ENCODE data around the gene AKT1S1. TPM values are rescaled to one million over a fixed set of nuclear protein-coding genes. Genes with fewer than 3 reads are reported as not detected.

AKT1S1 gene
- total RNA-seq, 2 experiments from 2014 or later: 15.1 to 15.8 TPM

DNA sequence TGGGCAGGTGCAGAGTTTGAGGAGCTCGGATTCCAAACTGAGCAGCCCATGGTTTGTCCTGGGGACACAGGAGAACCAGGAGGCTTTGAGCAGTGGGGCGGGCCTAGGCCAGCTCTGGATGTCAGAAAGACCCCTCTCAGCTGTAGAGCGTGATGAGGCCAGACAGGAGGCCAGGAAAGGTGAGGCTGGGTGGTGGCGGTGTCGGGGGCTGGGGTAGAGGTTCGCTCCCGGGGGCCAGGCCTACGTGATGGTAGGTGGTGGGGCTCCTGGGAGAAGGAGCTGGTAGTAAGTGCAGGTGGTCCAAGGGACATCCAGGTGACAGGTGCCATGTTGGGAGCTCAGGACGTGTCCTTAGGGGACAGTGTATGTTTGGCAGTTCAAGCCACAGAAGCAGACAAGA lies 39.7 kb downstream of the AKT1S1 start:
- ChIA-PET CTCF (no interaction called here), POLR2A (no interaction called here)
- H3K4me3 Mint-ChIP-seq: no peak overlapping the region
- DNase-seq: no peak
- no peaks in the 10 kb centered on the region for H3K9me3 ChIP-seq (ENCODE audit: control insufficient read depth in 1 of 2, insufficient read depth in 1 of 2, low read length in 2 of 2)
- H3K4me3 ChIP-seq (ENCODE audit: low read length): no peak overlapping the region
- TF ChIP-seq, protein P1, sequence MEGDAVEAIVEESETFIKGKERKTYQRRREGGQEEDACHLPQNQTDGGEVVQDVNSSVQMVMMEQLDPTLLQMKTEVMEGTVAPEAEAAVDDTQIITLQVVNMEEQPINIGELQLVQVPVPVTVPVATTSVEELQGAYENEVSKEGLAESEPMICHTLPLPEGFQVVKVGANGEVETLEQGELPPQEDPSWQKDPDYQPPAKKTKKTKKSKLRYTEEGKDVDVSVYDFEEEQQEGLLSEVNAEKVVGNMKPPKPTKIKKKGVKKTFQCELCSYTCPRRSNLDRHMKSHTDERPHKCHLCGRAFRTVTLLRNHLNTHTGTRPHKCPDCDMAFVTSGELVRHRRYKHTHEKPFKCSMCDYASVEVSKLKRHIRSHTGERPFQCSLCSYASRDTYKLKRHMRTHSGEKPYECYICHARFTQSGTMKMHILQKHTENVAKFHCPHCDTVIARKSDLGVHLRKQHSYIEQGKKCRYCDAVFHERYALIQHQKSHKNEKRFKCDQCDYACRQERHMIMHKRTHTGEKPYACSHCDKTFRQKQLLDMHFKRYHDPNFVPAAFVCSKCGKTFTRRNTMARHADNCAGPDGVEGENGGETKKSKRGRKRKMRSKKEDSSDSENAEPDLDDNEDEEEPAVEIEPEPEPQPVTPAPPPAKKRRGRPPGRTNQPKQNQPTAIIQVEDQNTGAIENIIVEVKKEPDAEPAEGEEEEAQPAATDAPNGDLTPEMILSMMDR (IDR thresholded peaks at IDR 0.05): no peak
- no peaks in the 10 kb centered on the region for H3K4me1 Mint-ChIP-seq (ENCODE audit: low read depth)
- no peaks in the 10 kb centered on the region for H3K27me3 Mint-ChIP-seq
- H3K27me3 ChIP-seq (ENCODE audit: control insufficient read depth in 1 of 2, insufficient read depth in 2 of 2, low read length in 2 of 2): no peaks in the 10 kb centered on the region
- H3K36me3 ChIP-seq (ENCODE audit: insufficient read depth, low read length): peaks cover 47% of the 10 kb centered on the region
- no peak for ATAC-seq (ENCODE audit: poor library complexity)
- H3K27ac Mint-ChIP-seq: no peak overlapping the region
- intact Hi-C loops (cut with DNase I, micrococcal nuclease): no loop called here
- H3K27ac ChIP-seq (ENCODE audit: low read depth in 1 of 2, low read length in 2 of 2): no peak overlapping the region
- H3K4me1 ChIP-seq (ENCODE audit: insufficient read depth, low read length): no peaks in the 10 kb centered on the region
- H3K9me3 Mint-ChIP-seq: no peaks in the 10 kb centered on the region
- peaks cover 41% of the 10 kb centered on the region for H3K36me3 Mint-ChIP-seq (ENCODE audit: low read depth)

DNA sequence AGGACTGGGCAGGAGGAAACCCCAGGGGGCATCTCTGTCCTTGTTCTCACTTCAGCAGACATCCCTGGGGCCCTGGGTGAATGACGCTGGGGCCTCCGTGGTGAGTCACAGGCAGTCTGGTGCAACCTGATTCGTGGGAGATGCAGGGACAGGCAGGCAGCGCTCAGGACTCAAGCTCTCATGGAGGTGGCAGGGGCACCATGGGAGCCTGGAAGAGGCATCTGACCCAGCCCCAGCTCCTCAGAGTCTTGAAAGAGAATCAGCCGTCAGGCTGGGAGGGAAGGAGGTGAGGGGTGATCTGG lies 40.2 kb downstream of the AKT1S1 start:
- Mint-ChIP-seq H3K9me3 (no peaks in the 10 kb centered on the region), H3K27me3 (no peaks in the 10 kb centered on the region), H3K36me3 (ENCODE audit: low read depth) (peaks cover 46% of the 10 kb centered on the region), H3K27ac (no peak overlapping the region), H3K4me3 (no peak overlapping the region), H3K4me1 (ENCODE audit: low read depth) (no peaks in the 10 kb centered on the region)
- ATAC-seq (ENCODE audit: poor library complexity) (no peak), DNase-seq (no peak)
- CTCF ChIA-PET: no interaction called here
- intact Hi-C loops (cut with DNase I, micrococcal nuclease): no loop called here
- POLR2A ChIA-PET: no interaction called here
- H3K4me1 ChIP-seq (ENCODE audit: insufficient read depth, low read length): no peaks in the 10 kb centered on the region
- H3K27me3 ChIP-seq (ENCODE audit: control insufficient read depth in 1 of 2, insufficient read depth in 2 of 2, low read length in 2 of 2): no peaks in the 10 kb centered on the region
- H3K9me3 ChIP-seq (ENCODE audit: control insufficient read depth in 1 of 2, insufficient read depth in 1 of 2, low read length in 2 of 2): no peaks in the 10 kb centered on the region
- peaks cover 52% of the 10 kb centered on the region for H3K36me3 ChIP-seq (ENCODE audit: insufficient read depth, low read length)
- TF ChIP-seq, protein P1 (IDR thresholded peaks at IDR 0.05): no peak
- H3K4me3 ChIP-seq (ENCODE audit: low read length): no peak overlapping the region
- H3K27ac ChIP-seq (ENCODE audit: low read depth in 1 of 2, low read length in 2 of 2): no peak overlapping the region

DNA sequence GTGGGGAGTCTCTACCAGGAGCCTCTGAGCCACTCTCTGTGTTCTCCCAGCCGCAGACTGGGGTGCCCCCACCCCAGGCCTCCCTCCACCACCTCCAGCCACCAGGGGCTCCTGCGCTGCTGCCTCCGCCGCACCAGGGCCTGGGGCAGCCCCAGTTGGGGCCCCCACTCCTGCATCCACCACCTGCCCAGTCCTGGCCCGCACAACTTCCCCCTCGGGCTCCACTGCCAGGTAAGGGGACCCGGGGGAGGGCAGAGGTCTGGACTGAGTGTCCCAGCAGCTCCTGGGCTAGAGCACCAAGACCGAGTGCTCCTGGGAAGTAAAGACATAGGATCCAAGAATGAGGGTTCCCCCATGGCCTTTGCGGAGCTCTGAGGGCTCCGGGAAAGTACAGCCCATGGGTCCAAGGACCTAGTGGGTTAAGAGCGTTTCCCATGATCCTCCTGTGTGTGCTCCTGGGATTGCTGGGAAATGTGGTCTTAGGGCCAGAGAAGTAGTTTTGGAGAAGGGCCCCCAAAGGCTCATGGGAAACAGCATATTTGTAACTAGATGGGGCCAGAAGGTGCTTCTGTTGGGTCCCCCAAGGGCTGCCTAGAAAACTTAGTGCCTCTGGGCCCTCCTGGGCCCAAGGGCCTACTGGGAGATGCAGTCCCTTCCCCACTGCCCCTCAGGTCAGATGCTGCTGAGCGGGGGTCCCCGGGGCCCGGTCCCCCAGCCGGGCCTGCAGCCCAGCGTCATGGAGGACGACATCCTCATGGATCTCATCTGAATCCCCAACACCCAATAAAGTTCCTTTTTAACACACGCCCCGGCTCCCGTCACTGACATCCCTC lies 40.8 kb downstream of the AKT1S1 start:
- Mint-ChIP-seq H3K27me3 (no peaks in the 10 kb centered on the region), H3K27ac (no peak overlapping the region), H3K4me1 (ENCODE audit: low read depth) (no peaks in the 10 kb centered on the region), H3K4me3 (no peak overlapping the region), H3K36me3 (ENCODE audit: low read depth) (peaks cover 49% of the 10 kb centered on the region), H3K9me3 (no peaks in the 10 kb centered on the region)
- Histone ChIP-seq H3K4me1 (ENCODE audit: insufficient read depth, low read length) (no peaks in the 10 kb centered on the region), H3K27ac (ENCODE audit: low read depth in 1 of 2, low read length in 2 of 2) (no peak overlapping the region), H3K9me3 (ENCODE audit: control insufficient read depth in 1 of 2, insufficient read depth in 1 of 2, low read length in 2 of 2) (no peaks in the 10 kb centered on the region), H3K36me3 (ENCODE audit: insufficient read depth, low read length) (peaks cover 57% of the 10 kb centered on the region), H3K4me3 (ENCODE audit: low read length) (no peak overlapping the region), H3K27me3 (ENCODE audit: control insufficient read depth in 1 of 2, insufficient read depth in 2 of 2, low read length in 2 of 2) (no peaks in the 10 kb centered on the region)
- DNase-seq: no peak
- TF ChIP-seq, protein P1 (IDR thresholded peaks at IDR 0.05): no peak
- no peak for ATAC-seq (ENCODE audit: poor library complexity)
- intact Hi-C loops (cut with DNase I, micrococcal nuclease): no loop called here
- ChIA-PET CTCF (no interaction called here), POLR2A (no interaction called here)
